GM19193 (cell line): ENCODE data around the gene PTPRD.

Experiments used
- POLR2A ChIP-seq: IDR thresholded peaks from 4 replicates; pipeline ENCODE4 v1.6.1; 2011; ENCODE audit not compliant: insufficient read depth, insufficient read length; ENCODE audit errors: extremely low read depth

Gene PTPRD

DNA sequence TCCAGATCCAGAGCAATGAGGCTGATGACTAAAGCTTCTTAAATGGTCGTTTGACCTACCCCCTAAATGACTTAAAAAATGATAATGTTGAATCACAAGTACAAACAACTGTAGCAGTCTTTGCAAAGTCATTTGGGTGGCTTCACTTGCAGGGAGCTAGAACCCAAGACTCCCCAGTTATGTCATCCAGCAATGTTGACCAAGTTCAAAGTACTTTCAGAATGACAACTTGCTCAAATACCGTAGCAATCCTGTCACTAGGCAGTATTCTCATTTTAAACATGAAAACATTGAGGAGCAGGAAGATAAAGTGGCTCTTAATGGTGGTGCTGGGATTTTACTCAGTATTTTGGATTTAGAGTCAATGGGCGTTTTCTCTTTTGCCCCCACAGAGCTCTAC is 1596.2 kb downstream of the PTPRD start:
- TF ChIP-seq POLR2A = no peak

- no peak for TF ChIP-seq POLR2A
Observed at GRCh38 chr9:9004810-9005209, 1608.0 kb downstream of the PTPRD start.

GRCh38 chr9:9002826-9003583 is 1609.8 kb downstream of the PTPRD start:
- no peak for TF ChIP-seq POLR2A

DNA sequence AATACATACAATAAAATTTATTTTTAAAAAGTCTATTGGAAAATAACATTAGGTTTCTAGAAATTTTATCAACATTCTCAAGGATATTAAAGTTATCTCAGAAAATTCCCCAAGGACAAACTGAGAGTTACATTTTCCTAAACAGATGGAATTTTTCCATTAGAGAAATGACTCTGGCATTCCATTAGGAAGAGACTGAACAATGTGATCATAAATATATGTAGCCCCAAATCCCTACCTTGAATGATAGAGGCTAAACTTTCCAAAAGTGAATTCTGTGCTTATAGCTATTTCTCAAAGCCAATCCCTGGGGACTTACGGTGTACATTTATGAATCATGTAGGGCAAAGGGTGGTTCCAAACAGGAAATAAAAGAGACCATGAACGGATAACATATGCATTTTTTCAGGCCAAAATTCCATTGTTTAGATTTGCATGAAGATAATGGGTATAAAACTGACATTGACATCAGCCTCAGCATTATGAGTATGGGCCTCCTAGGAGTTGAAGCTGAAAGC is 1632.2 kb downstream of the PTPRD start:
- TF ChIP-seq POLR2A = no peak

DNA sequence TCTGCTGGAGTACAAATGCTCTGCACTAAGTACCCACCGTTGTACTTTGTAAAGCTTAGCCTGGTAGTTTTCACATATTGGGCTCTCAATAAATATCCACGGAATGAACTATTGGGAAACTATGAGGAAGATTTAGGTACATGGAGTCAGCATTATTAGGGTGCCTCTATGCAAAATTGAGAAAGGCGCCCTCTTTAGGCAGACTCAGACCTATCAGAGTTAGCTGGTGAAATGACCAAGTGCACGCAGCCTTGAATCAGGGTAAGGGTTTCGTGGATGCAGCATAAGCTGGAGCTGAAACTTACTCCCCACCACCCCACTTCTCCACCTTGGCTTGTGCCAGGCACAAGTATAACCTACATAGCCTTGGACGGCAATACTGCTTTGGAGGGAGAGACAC is 1634.5 kb downstream of the PTPRD start:
- TF ChIP-seq POLR2A = no peak

DNA sequence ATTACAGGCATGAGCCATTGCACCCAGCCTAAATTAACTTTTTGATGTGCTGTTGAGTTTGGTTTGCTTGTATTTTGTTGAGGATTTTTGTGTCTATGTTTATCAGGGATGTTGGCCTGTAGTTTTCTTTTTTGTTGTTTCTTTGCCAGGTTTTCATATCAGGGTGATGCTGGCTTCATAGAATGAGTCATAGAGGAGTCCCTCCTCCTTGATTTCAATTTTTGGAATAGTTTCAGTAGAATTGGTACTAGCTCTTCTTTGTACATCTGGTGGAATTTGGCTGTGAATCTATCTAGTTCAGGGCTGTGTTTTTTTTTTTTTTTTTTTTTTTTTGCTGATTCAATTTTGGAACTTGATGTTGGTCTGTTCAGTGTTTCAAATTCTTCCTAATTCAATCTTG is 1648.9 kb downstream of the PTPRD start:
- no peak for TF ChIP-seq POLR2A

GRCh38 chr9:8962084-8962483 is 1650.7 kb downstream of the PTPRD start:
- TF ChIP-seq POLR2A = no peak

DNA sequence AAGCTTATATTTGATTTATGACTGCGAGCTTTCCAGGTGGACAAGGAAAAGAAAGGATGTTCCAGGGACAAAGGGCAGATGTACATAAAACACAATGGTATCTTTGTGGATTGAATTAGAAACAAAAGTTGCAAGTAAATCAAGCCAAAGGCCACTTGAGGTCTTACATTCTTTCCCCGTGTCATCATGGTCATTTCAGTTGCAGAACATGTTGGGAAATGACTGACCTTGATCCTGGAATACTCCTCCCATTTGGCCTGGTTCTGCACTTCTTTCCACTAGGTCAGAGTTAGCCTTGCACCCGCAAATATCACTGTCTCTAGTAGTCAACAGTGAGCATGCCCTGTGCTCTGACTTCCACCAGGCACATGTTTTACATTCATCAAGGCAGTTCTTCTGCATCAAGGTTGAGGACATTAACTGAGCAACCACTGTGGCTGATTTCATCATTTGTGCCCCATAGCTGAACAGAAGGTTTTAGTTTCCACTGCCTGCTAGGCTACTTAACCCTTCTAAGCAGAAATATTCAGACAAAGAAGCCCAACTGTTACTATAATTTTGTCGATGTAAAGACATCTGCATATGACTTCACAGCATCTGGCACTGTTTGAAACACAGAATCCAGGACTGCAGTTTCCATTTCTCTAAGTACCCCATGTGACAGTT is 1651.5 kb downstream of the PTPRD start:
- TF ChIP-seq POLR2A = no peak

DNA sequence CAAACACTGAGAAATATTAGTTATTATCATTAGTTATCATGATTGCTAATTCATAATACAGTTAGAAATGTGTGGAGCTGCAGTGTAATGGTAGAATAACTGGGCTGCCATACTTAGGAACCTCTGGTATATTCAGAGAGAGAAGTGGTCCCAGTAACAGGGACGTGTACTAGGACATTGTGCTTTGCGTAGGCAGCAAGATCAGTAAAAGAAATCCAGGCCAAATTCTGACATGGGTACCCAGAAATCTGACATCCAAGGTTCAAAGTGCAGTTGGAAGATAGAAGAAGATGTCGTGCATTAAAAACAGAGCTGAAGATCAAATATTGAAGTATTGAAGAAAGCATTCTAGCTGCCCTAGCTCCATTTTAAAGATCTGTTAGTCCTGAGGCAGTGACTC is 1652.5 kb downstream of the PTPRD start:
- no peak for TF ChIP-seq POLR2A

DNA sequence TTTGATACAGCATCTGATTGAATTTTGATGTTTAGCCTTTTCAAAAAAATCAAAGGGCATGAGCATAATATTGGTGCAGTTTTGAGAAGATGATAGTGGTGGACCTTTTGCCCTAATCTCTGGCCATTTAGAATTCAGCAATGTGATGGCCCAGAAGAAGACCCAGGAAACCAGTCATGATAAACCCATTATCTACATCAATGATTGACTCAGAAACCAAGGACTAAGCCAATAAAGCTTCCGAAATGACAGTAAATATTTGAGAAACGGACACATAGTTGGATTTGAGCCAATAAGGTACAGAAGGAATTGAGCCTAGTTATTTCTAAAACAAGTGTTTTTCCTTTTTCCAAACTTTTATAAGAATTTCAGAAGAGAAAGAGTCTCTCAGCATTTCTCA is 1654.4 kb downstream of the PTPRD start:
- TF ChIP-seq POLR2A = no peak

GRCh38 chr9:8955315-8955714 is 1657.5 kb downstream of the PTPRD start:
- TF ChIP-seq POLR2A = no peak

DNA sequence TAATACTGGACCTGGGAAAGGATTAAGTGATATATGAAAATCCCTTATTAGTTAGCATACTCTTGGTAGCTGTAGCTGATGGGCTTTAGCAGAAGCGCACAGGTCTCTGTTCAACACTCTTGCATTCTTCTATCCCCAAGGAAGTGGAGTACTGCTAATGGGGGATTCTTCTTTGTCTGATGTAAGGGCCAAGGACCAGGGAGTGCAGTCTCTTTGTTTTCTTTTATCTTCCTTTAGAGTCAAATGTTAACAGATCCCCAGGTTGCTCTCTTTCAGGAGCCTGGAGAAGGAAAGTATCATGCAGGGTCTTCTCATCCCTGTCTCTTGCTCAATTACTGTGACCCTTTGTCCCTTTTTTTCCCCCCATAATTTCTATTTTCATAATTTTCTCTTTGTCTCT is 1666.3 kb downstream of the PTPRD start:
- no peak for TF ChIP-seq POLR2A

DNA sequence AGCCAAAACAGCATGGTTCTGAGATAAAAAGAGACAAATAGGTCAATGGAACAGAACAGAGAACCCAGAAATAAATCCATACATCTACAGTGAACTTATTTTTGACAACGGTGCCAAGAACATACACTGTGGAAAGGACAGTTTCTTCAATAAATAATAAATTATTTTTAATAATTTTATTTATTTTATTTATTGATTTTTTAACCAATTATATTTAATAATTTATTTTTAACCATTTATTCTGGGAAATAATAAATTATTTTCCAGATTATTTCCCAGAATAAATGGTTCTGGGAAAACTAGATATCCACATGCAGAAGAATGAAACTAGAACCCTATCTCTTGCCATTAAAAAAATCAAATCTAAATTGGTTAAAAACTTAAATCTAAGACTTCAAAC is 1669.4 kb downstream of the PTPRD start:
- TF ChIP-seq POLR2A = no peak

DNA sequence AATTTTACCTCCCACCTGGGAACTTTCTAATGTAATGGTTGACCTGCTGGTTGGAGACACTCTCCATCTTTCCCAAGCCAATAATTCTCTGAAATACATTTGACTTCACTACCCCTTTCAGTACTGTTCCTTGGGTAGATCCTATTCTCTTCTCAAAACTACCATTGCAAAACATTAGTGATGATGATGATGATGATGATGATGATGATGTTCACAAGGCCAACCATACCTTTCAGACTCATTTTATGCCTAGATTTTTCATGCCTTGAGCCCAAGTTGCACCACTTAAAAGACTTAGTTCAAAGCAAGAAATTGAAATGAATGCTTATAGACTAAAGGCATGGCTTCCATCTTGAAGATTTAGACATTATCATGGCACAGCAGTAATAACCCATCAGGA is 1672.2 kb downstream of the PTPRD start:
- no peak for TF ChIP-seq POLR2A

GRCh38 chr9:8926461-8926860 is 1686.3 kb downstream of the PTPRD start:
- no peak for TF ChIP-seq POLR2A

- TF ChIP-seq POLR2A = no peak
Observed at GRCh38 chr9:8924562-8924961, 1688.2 kb downstream of the PTPRD start.
